ENCODE results near the gene MYCBPAP.

The MYCBPAP gene

DNA sequence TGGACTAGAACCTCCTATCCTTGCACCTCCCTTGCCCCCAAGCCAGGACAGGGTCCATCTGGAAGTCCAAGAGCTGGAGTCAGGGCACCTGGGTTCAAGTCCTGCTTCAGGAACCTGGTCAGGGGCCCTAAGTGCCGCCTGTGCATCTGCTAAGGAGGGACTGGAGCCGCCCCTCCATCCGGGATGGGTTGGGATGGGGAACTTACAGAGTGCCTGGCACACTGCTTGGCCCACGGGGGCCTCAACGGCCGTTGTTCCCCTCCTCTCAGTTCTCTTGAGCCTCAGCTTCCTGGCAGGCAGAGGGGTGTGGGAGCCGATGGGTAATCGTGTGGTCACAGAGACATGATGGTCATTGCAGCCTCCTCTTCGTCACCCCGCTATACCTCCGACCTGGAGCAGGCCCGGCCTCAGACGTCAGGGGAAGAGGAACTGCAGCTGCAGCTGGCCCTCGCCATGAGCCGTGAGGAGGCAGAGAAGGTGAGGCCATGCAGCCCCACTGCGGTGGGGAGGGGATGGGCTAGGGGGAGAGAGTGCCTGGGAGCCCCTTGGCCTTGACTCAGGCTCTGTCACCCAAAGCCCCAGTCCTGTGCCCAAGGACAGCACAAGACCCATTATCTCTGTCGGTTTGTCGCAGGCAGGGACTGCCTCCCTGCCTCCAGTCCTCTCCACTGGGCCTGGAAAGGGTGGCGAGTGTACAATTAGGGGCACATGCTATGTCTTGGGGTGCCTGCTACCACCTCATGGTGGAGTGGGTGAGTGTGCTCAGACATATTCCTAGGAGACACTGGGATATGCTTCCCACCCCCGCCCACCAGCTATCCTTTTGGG is 29.7 kb downstream of the MYCBPAP start:
- no peak for DNase-seq (ENCODE audit: low read depth)

DNA sequence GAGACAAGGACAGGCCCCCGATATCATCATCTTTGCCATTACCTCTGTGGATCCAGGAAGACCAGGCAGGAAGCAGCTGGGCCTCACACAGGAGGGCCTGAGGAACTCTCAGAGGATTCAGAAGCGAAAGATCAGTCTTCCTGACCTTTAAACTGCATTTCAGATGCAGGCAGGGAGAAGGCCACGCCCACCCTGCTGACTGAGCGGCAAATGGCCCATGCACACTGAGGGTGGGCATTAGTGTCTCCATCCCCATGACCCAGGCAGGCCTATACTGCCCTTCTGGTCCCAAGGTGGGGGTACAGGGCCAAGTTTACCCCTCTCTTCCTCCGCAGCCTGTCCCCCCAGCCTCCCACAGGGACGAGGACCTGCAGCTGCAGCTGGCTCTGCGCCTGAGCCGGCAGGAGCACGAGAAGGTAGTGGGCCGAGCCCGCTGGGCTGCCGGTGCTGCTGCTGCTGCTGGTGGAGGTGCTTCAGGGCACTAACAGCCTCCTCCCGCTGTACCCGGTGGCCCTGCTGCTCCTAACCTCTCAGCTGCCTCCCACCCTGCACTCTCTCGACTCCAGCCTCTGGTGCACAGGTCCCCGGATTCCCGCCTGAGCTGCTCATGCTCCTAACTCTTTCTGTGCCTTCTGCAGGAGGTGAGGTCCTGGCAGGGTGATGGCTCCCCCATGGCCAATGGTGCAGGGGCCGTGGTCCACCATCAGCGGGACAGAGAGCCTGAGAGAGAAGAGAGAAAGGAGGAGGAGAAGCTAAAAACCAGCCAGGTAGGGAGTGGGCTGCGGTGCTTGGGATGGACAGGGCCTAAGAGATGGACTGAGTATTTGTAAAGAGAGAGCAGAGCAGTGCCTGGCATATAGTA is 30.5 kb downstream of the MYCBPAP start:
- DNase-seq (ENCODE audit: low read depth) = no peak

DNA sequence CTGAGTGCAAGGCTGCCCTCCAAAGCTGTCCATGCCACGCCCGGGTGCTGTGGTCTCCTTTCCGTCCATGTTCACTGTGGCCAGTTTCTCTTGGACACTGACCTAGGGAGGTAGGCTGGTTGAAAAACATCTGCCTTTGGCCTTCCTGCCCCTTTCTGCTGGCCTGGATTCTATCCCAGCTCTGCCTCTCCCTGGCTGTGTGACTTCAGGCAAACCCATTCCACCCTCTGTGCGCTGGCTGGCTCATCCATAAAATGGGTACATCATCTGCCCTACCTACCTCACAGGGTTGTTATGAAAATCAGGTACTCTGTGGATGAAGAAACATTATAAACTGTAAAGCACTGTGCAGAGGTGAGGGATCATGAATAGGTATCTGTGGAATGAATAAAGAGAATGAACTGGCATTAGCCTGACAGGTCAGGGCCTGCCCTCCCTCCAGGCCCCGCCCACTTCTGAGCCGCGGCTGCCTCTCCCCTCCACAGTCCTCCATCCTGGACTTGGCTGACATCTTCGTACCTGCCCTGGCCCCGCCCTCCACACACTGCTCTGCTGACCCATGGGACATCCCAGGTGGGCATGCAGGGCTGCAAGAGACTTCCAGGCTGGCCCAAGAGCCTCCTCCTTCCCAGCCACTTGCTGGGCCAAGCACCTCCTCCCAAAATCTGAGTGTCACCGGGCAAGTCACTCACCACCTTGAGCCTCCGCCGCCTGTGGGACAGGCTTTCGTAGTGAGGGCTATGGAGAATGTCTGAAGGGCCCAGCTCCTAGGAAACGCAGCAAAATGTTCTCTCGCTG is 31.7 kb downstream of the MYCBPAP start:
- no peak for DNase-seq (ENCODE audit: low read depth)

GRCh38 chr17:50540560-50541401 is 32.5 kb downstream of the MYCBPAP start:
- DNase-seq (ENCODE audit: low read depth) = no peak

GRCh38 chr17:50541402-50541715 is 33.1 kb downstream of the MYCBPAP start:
- no peak for DNase-seq (ENCODE audit: low read depth)

- peak; percentile 62 for DNase-seq (ENCODE audit: low read depth)
These were observed 33.8 kb downstream of the MYCBPAP start for GRCh38 chr17:50541716-50542688.

DNA sequence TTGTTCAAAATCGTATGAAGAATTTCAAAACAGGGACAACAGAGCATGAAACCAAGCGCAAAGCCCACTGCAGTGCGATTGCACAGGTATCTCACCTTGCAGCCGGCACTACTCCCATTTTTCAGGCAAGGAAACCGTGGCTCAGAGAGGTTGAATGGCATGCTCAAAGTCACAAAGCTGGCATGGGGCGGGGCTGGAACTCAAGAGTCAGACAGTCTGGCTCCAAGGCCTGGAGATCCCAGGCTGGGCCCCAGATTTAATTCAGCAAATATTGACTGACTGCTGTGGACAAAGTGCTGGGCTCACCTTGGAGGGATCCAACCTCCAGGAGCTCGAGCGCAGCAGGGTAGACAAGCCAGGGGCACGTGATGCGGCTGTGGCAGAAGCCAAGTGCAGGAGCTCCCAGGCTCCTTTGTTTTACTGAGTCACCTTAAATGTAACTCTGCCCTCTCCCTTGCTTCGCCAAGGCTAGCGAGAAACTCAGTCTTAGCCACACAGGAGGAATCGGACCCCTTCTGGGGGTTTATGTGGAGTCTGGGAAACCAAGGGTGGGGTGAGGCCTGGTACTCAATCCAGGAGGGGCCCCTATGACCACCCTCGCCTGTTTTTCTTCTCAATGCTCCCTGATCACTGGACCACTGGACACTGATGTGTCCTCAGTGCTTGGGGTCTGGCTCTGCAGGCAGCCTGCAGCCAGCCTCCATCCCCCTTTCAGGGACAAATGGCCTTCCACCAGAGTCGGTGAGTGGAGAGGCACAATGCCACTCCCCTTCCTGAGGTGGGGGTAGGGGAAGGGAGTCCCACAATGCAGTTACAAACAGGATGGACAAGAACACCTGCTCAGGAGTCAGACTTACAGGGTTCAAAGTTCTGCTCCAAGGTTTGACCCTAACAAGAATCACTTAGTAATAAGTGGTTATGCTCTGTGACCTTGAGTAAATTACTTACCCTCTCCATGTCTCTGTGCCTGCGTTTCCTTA is 34.8 kb downstream of the MYCBPAP start:
- DNase-seq (ENCODE audit: low read depth) = no peak

DNA sequence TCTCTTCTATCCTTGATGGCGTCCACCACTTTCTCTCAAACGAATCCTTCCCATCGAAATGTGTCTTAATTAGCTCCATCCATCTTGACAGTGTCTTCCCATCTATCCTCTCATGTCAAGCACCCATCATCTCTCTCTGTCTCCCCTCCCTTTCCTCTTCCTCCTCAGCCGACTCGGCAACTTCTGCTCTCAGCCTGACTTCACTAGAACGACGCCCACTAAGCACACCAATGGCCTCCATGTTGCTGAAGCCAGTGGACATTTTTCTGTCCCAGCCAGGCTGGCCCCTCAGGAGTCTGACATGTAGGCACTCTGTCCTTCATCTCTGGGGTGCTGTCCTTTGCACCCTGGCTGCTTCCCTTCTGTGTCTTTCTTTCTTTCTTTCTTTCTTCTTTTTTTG is 36.3 kb downstream of the MYCBPAP start:
- DNase-seq (ENCODE audit: low read depth) = no peak

DNA sequence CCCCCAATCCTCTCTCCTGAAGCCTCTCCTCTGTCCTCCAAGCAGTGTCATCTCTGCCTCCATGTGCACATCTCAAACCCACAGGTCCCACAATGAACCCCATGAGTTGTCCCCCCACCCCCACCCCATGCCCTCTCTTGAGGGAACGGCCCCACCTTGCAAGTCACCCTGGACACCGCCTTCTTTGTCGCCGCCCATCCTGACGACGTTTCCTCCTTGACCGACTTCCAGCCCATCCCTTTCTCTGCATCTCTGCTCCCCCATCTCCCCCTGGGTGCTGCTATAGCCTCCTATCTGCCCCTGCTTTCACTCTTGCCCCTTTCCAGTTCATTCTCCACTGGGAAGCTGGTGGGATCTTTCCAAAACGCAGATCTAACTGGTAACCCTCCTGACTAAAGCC is 37.1 kb downstream of the MYCBPAP start:
- no peak for DNase-seq (ENCODE audit: low read depth)

- DNase-seq (ENCODE audit: low read depth) = no peak
These were observed 38.4 kb downstream of the MYCBPAP start for GRCh38 chr17:50546701-50547034.

DNA sequence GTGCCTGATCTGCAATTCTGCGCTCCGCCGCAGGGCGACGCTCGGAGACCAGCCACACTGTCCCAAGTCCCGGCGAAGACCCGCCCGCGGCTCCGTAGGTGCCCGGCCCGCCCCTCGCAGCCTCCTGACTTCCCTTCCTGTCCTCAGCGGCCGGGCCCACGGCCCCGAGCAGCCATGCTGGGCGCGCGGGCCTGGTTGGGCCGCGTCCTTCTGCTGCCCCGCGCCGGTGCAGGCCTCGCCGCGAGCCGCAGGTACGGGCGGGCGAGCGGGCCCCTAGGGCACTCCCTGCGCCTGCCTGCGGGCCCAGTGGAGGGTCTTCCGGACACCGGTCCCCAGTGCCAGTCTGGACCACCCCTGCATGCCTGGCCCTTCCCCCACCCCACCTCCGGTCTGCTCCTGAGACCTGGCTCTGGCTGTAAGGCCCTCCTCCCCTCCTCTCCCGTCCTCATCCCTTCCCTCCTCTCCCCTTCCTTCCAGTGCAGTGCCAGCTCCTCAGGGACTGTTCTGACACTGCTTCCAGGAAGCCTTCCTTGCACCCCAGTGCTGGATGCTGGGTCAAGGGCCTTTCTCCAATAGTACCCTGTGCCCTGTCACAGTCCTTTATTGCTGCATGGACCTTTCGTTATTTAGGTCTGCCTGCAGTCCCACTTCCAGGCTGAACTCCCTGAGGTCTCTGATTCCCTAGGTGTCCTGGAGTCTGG is 38.9 kb downstream of the MYCBPAP start, which contains the start of gene SPATA20:
Gene SPATA20, plus strand, starts transcription at position 140 of the 701 bp plus-strand sequence. Its CDS starts 35 bp downstream, at position 175.
- peak; percentile 69 for DNase-seq (ENCODE audit: low read depth)

DNA sequence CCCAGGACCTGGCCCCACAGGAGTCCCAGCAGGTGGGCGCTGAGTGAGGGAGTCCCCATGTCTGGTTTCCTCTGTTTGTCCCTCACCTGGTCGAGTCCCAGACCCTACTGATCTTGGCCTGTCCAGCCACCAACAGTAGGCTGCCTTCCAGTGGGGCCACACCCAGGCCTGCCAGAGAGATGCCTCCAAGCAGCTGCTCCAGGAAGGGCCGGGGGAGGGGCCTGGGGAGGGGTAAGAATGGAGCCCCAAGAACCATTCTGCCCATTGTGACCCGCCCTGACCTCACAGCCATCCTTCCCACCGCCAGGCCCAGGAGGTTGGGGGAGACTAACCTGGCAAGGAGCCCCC is 39.5 kb downstream of the MYCBPAP start:
- no peak for DNase-seq (ENCODE audit: low read depth)

GRCh38 chr17:50548831-50549230 is 40.6 kb downstream of the MYCBPAP start:
- DNase-seq (ENCODE audit: low read depth) = no peak

GRCh38 chr17:50549256-50549941 is 41.2 kb downstream of the MYCBPAP start:
- no peak for DNase-seq (ENCODE audit: low read depth)

DNA sequence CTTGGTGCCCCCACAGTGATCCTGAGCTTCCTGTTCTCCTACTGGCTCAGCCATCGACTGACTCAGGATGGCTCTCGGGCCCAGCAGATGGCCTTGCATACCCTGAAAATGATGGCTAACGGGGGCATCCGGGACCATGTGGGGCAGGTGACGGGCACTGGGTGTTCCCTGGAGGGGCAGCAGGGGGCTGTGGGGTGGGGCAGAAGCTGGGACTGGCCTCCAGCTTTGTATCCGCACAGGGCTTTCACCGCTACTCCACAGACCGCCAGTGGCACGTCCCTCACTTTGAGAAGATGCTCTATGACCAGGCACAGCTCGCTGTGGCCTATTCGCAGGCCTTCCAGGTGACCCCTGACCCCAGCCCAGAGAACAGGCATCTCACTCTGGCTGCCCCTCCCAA is 41.7 kb downstream of the MYCBPAP start:
- DNase-seq (ENCODE audit: low read depth) = no peak

- DNase-seq (ENCODE audit: low read depth) = no peak
These were observed 42.6 kb downstream of the MYCBPAP start for GRCh38 chr17:50550661-50551432.

DNA sequence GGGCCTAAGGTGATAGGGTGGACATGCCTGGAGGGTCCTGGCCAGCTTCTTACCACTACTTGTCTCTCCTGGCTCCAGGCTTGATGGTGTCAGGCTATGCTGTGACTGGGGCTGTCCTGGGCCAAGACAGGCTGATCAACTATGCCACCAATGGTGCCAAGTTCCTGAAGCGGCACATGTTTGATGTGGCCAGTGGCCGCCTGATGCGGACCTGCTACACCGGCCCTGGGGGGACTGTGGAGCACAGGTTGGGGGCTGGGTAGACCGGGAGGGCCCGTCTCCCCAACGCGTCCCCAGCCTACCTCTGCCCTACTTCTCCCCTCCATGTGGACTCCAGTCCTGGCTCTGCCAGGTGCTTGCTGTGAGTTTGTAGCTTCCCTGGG is 43.2 kb downstream of the MYCBPAP start:
- DNase-seq (ENCODE audit: low read depth) = no peak
